SJSA1 (cell line): Measurements from ENCODE around the gene DDB1. TPM values are rescaled to one million over a fixed set of nuclear protein-coding genes. Genes with fewer than 3 reads are reported as not detected.
A peak's percentile ranks its signal among the peaks of the same experiment; 100 is the strongest.

ENCODE experiments used
- DNase-seq, 2 experiments: peaks; one replicate each; pipeline ENCODE4 v3.0.0-alpha.2; 2015 to 2020; ENCODE audit warnings: low spot score in 2 of 2, low read depth in 1 of 2
- H3K27ac ChIP-seq: fragments of 250-450 bp; sonication (Bioruptor Pico); 2 replicates; pipeline ENCODE4 v1.5.1; 2020; ENCODE audit warnings: mild to moderate bottlenecking, moderate library complexity
- H3K27me3 ChIP-seq: fragments of 250-450 bp; sonication (Bioruptor Pico); replicated peaks from 2 replicates; pipeline ENCODE4 v1.5.1; 2020; ENCODE audit warnings: mild to moderate bottlenecking, moderate library complexity
- H3K36me3 ChIP-seq: fragments of 250-450 bp; sonication (Bioruptor Pico); 2 replicates; pipeline ENCODE4 v1.5.1; 2020; ENCODE audit warnings: mild to moderate bottlenecking
- H3K4me1 ChIP-seq: fragments of 250-450 bp; sonication (Bioruptor Pico); replicated peaks from 2 replicates; pipeline ENCODE4 v1.6.1; 2021; ENCODE audit warnings: mild to moderate bottlenecking
- H3K4me3 ChIP-seq: fragments of 250-450 bp; sonication (Bioruptor Pico); 2 replicates; pipeline ENCODE4 v1.5.1; 2020; ENCODE audit warnings: mild to moderate bottlenecking
- H3K9me3 ChIP-seq: fragments of 250-450 bp; sonication (Bioruptor Pico); replicated peaks from 2 replicates; pipeline ENCODE4 v1.5.1; 2020; ENCODE audit warnings: mild to moderate bottlenecking
- total RNA-seq: library from RNA; depleted of rRNA; stranded (reverse); fragments of >200 nt; shearing (Covaris generic); gene quantifications from 2 replicates; pipeline ENCODE4 v1.2.3, GENCODE V29; 2014

Gene DDB1
- total RNA-seq, 1 experiment from 2014 or later = 303 TPM

GRCh38 chr11:61361741-61362541, 29.0 kb upstream of the DDB1 start, which contains the start of the genes CYB561A3 and TMEM138:
CYB561A3 (minus strand) TSS chr11:61361882; CDS start chr11:61356713, 5,169 bp downstream.
TMEM138 (plus strand) TSS chr11:61362374; CDS start chr11:61364391, 2,017 bp downstream.
- H3K9me3 ChIP-seq = no peaks in the 10 kb centered on the region
- peak within 1 kb of the TSS; percentile 95 for H3K27ac ChIP-seq
- H3K27me3 ChIP-seq = no peaks in the 10 kb centered on the region
- peak within 1 kb of the TSS; percentile 56 for H3K4me3 ChIP-seq
- peak; percentile 98 to 99 for DNase-seq
- peaks cover 39% of the 10 kb centered on the region for H3K4me1 ChIP-seq
- H3K36me3 ChIP-seq = peaks cover 50% of the 10 kb centered on the region

DNA sequence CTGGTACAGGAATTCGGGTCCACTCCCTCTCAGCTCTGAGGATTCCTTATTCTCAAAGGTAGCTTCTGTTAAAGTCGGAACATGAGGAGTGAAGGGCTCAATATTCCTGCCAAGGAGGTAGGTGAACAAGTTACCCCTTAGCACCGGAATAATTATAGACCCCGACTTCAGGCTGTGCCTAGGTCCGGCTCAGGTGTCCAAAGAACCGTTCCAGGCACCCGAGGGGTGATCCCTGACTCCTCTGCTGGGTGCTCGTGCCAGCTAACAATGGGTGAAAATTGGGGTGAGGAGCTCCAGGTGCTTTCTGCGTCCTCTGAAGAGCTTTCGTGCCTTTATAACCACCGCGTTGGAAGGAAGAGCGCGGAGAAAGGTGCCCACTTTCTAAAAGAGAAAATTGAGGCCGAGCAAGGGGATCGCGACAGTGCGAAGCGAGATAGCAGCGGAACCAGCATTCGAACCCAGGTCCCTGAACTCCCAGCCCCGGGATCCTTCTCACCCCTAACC, 28.4 kb upstream of the DDB1 start:
- H3K4me3 ChIP-seq = peak overlapping the region; percentile 56
- peak overlapping the region; percentile 95 for H3K27ac ChIP-seq
- H3K27me3 ChIP-seq = no peaks in the 10 kb centered on the region
- no peaks in the 10 kb centered on the region for H3K9me3 ChIP-seq
- peaks cover 36% of the 10 kb centered on the region for H3K4me1 ChIP-seq
- peaks cover 50% of the 10 kb centered on the region for H3K36me3 ChIP-seq
- no peak for DNase-seq

GRCh38 chr11:61359516-61359915, 26.6 kb upstream of the DDB1 start:
- peaks cover 26% of the 10 kb centered on the region for H3K4me1 ChIP-seq
- no peak overlapping the region for H3K4me3 ChIP-seq
- no peak for DNase-seq
- peaks cover 44% of the 10 kb centered on the region for H3K36me3 ChIP-seq
- H3K9me3 ChIP-seq = no peaks in the 10 kb centered on the region
- H3K27me3 ChIP-seq = no peaks in the 10 kb centered on the region
- H3K27ac ChIP-seq = no peak overlapping the region

GRCh38 chr11:61358566-61358965, 25.7 kb upstream of the DDB1 start:
- Histone ChIP-seq H3K27me3 (no peaks in the 10 kb centered on the region), H3K4me3 (no peak overlapping the region), H3K36me3 (peaks cover 44% of the 10 kb centered on the region), H3K9me3 (no peaks in the 10 kb centered on the region), H3K4me1 (peaks cover 33% of the 10 kb centered on the region), H3K27ac (no peak overlapping the region)
- DNase-seq = no peak

- H3K27ac ChIP-seq = no peak overlapping the region
- H3K4me3 ChIP-seq = no peak overlapping the region
- no peaks in the 10 kb centered on the region for H3K27me3 ChIP-seq
- H3K36me3 ChIP-seq = peaks cover 44% of the 10 kb centered on the region
- no peaks in the 10 kb centered on the region for H3K9me3 ChIP-seq
- DNase-seq = no peak
- peaks cover 27% of the 10 kb centered on the region for H3K4me1 ChIP-seq
Measured at GRCh38 chr11:61357894-61358239, 25.0 kb upstream of the DDB1 start.

- H3K4me3 ChIP-seq = no peak overlapping the region
- H3K4me1 ChIP-seq = peaks cover 24% of the 10 kb centered on the region
- no peaks in the 10 kb centered on the region for H3K9me3 ChIP-seq
- H3K27ac ChIP-seq = no peak overlapping the region
- H3K27me3 ChIP-seq = no peaks in the 10 kb centered on the region
- DNase-seq = no peak
- H3K36me3 ChIP-seq = peaks cover 44% of the 10 kb centered on the region
Measured at GRCh38 chr11:61357233-61357893, 24.5 kb upstream of the DDB1 start.

DNA sequence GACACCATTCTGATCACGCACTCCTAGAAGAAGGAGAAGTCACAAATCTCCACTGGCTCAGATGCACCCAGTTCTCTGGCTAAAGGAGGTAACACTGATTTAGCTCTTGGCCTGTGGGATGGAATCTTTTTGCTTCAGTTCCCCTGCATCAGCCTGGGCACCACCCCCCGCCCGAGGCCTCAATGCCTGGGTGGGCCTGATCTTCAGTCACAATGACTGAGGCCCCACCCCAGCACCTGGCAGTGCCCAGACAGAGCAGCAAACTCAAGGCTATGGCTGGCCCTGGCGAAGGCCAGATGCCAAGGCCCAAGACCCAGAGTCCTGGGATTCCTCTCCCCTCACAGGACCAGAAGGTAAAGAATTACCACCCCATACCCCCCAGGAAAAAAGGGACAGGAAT, 23.8 kb upstream of the DDB1 start:
- Histone ChIP-seq H3K27me3 (no peaks in the 10 kb centered on the region), H3K4me3 (no peak overlapping the region), H3K4me1 (peaks cover 24% of the 10 kb centered on the region), H3K27ac (no peak overlapping the region), H3K9me3 (no peaks in the 10 kb centered on the region), H3K36me3 (peaks cover 49% of the 10 kb centered on the region)
- DNase-seq = no peak

- H3K4me3 ChIP-seq = no peak overlapping the region
- H3K27ac ChIP-seq = no peak overlapping the region
- peaks cover 14% of the 10 kb centered on the region for H3K4me1 ChIP-seq
- H3K27me3 ChIP-seq = no peaks in the 10 kb centered on the region
- H3K36me3 ChIP-seq = peaks cover 69% of the 10 kb centered on the region
- peak in 1 of 2 experiments; percentile 41 for DNase-seq
- H3K9me3 ChIP-seq = no peaks in the 10 kb centered on the region
Measured at GRCh38 chr11:61354208-61354607, 21.3 kb upstream of the DDB1 start.

DNA sequence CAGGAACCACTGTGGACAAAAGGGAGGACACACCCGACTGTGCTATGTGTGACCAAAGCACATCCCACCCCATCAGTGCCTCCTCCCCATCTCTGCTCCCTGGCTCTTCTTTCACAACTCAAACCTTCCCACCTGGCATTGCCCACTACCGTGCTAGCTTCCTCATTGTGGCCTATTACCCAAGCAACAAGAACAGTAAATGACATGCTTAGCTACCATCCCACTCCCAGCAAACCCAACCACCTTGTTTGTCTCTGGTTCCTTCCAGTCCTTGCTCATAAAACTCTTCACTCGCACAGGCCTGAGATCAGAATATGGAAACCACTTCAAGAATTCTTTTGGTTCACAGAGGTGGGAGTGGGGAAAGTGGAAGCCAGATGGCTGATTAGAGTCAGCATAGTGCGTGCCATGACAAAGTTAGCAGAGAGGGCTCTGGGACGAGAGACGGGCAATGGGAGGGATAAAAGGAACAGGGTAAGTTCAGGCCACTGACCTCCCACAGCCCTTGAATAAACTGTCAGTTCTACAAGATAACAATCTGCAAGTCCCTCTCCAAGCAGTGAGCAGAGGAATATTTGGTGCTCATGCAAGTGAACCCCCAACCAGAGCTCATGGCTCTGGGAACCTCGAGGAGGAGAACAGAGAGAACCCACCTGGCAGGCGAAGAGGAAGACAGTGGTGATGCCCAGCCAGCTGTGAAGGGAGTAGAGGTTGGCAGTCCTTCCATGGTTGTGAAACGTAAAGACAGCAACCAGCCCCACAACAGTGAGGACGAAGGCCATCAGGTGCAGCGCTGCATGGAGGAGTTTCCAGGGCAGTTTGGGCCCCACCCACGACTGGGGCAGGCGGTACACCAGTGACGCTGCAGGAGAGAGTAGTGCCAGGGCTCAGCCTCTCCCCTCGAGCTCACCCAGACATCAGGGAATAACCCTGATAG, 20.5 kb upstream of the DDB1 start:
- DNase-seq = no peak
- Histone ChIP-seq H3K4me1 (peaks cover 14% of the 10 kb centered on the region), H3K27ac (no peak overlapping the region), H3K27me3 (no peaks in the 10 kb centered on the region), H3K9me3 (no peaks in the 10 kb centered on the region), H3K4me3 (no peak overlapping the region), H3K36me3 (peaks cover 77% of the 10 kb centered on the region)

- Histone ChIP-seq H3K9me3 (no peaks in the 10 kb centered on the region), H3K36me3 (peaks cover 84% of the 10 kb centered on the region), H3K4me1 (peaks cover 14% of the 10 kb centered on the region), H3K4me3 (no peak overlapping the region), H3K27me3 (no peaks in the 10 kb centered on the region), H3K27ac (no peak overlapping the region)
- no peak for DNase-seq
Measured at GRCh38 chr11:61352038-61352437, 19.1 kb upstream of the DDB1 start.

DNA sequence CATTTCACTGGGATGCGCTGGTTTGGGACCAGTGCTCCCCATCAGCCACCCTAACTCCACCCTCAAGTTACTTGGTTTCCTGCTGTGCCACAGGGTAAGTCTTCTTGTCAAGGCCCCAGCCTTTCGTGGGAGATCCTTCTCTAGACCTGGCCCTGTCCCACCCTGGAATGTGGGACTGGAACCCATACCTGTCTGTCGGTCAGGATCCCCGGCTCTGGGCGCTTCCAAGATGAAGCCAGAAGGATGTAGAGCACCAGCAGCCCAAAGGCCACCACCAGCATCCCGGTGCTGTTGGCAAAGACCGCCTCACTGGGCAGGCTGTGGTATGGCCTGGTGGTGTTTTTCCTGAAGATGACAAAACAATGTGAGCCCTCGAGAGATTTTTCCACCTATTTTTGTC, 17.9 kb upstream of the DDB1 start:
- Histone ChIP-seq H3K4me3 (no peak overlapping the region), H3K36me3 (peaks cover 76% of the 10 kb centered on the region), H3K27me3 (no peaks in the 10 kb centered on the region), H3K27ac (no peak overlapping the region), H3K4me1 (peaks cover 10% of the 10 kb centered on the region), H3K9me3 (no peaks in the 10 kb centered on the region)
- DNase-seq = no peak

DNA sequence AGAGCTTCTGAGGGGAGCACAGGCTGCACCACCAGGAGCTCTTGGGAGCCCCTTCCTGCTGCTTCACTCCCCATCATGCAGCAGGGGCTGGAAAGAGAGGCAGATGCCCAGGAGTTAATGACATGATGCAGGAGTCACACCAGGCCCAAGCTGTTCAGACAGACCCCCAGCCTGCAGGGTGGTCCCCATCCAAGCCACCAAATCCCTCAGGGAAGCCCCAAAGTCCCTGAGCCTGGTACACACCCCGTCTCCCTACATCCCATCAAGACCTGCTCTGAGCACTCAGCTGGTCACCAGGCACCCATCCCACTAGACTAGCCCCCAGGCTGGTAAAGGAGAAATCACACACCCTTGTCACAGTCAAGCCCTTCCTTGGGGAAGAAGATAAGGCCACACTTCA, 17.4 kb upstream of the DDB1 start:
- H3K27me3 ChIP-seq = no peaks in the 10 kb centered on the region
- H3K36me3 ChIP-seq = peaks cover 72% of the 10 kb centered on the region
- no peak overlapping the region for H3K4me3 ChIP-seq
- no peak for DNase-seq
- no peaks in the 10 kb centered on the region for H3K9me3 ChIP-seq
- peaks cover 11% of the 10 kb centered on the region for H3K4me1 ChIP-seq
- no peak overlapping the region for H3K27ac ChIP-seq

- Histone ChIP-seq H3K27ac (no peak overlapping the region), H3K4me3 (no peak overlapping the region), H3K27me3 (no peaks in the 10 kb centered on the region), H3K4me1 (peaks cover 15% of the 10 kb centered on the region), H3K9me3 (no peaks in the 10 kb centered on the region), H3K36me3 (peaks cover 68% of the 10 kb centered on the region)
- DNase-seq = no peak
Measured at GRCh38 chr11:61349916-61350315, 17.0 kb upstream of the DDB1 start.
